H1 (cell line): ENCODE measurements around the gene AMIGO2. TPM values are rescaled to one million over a fixed set of nuclear protein-coding genes. Genes with fewer than 3 reads are reported as not detected.

Source experiments
- CTCF ChIA-PET: fragments of 300-600 bp; sonication (Branson Sonifier 250); formaldehyde crosslinking; loops from one replicate; lab custom pipeline; 2021; ENCODE audit not compliant: partially characterized antibody; lab: Charles Lee
- POLR2A ChIA-PET: fragments of 300-600 bp; sonication (Branson Sonifier 250); formaldehyde crosslinking; loops from one replicate; lab custom pipeline; 2021; ENCODE audit warnings: inconsistent platforms; ENCODE audit not compliant: partially characterized antibody; lab: Charles Lee
- DNase-seq, 2 experiments: peaks; one replicate each; pipeline versions ENCODE4 v3.0.0 to v3.0.0-alpha.2; 2010 to 2022; ENCODE audit warnings: low spot score in 2 of 2, low read depth in 1 of 2, mixed read lengths in 1 of 2
- FAIRE-seq: peaks from 2 replicates; lab custom pipeline; 2011; peaks lifted over from hg19 to GRCh38; lab: Jason Lieb, UNC
- H2AFZ ChIP-seq: 2 replicates; pipeline ENCODE4 v1.8.1; 2012; ENCODE audit warnings: low read length, inconsistent platforms
- H2AK5ac ChIP-seq: 2 replicates; pipeline ENCODE4 v1.6.1; 2013; ENCODE audit warnings: low read depth, low read length
- H2BK120ac ChIP-seq: replicated peaks from 2 replicates; pipeline ENCODE3; 2013; ENCODE audit warnings: low read depth, low read length, inconsistent platforms
- H2BK12ac ChIP-seq: 2 replicates; pipeline ENCODE4 v1.6.1; 2013; ENCODE audit warnings: low read depth, low read length
- H2BK15ac ChIP-seq: 2 replicates; pipeline ENCODE4 v1.6.1; 2013; ENCODE audit warnings: low read length
- H2BK20ac ChIP-seq: 2 replicates; pipeline ENCODE4 v1.6.1; 2013; ENCODE audit warnings: low read length
- H2BK5ac ChIP-seq: 2 replicates; pipeline ENCODE4 v1.6.1; 2013; ENCODE audit warnings: low read depth, low read length
- H3K14ac ChIP-seq: 2 replicates; pipeline ENCODE4 v1.6.1; 2013; ENCODE audit warnings: inconsistent platforms; ENCODE audit not compliant: insufficient read length
- H3K18ac ChIP-seq: 2 replicates; pipeline ENCODE4 v1.6.1; 2013; ENCODE audit warnings: low read length; ENCODE audit errors: extremely low read depth
- H3K23ac ChIP-seq: 2 replicates; pipeline ENCODE4 v1.6.1; 2013; ENCODE audit warnings: inconsistent platforms; ENCODE audit not compliant: insufficient read length
- H3K23me2 ChIP-seq: 2 replicates; pipeline ENCODE4 v1.6.1; 2013; ENCODE audit warnings: low read depth, low read length
- H3K27ac ChIP-seq: 2 replicates; pipeline ENCODE4 v1.6.1; 2011; ENCODE audit warnings: low read depth, low read length, inconsistent platforms
- H3K27me3 ChIP-seq, 4 experiments: replicated peaks in 1 of 4; 1 replicate in 1 of 4; 2 replicates in 3 of 4; pipeline versions ENCODE4 v1.6.1 to v1.8.1; 2011 to 2013; ENCODE audit warnings: low read length in 3 of 4, mild to moderate bottlenecking in 3 of 4, inconsistent platforms in 2 of 4, mixed read lengths in 2 of 4, moderate library complexity in 1 of 4; ENCODE audit not compliant: control insufficient read depth in 3 of 4, insufficient read depth in 3 of 4; ENCODE audit errors: extremely low read depth in 1 of 4
- H3K36me3 ChIP-seq, 4 experiments: 2 replicates each; pipeline versions ENCODE4 v1.6.1 to v1.8.1; 2011 to 2013; ENCODE audit warnings: mild to moderate bottlenecking in 4 of 4, low read length in 3 of 4, moderate library complexity in 2 of 4, control low read depth in 1 of 4, inconsistent platforms in 1 of 4; ENCODE audit not compliant: insufficient read depth in 4 of 4, control insufficient read depth in 2 of 4
- H3K4ac ChIP-seq: replicated peaks from 2 replicates; pipeline ENCODE3; 2013; ENCODE audit warnings: low read length, low read depth, mixed read lengths, inconsistent platforms; ENCODE audit not compliant: insufficient read length
- H3K4me1 ChIP-seq, 4 experiments: replicated peaks in 1 of 4; 1 replicate in 1 of 4; 2 replicates in 3 of 4; pipeline versions ENCODE4 v1.6.1 to v1.8.1; 2011 to 2013; ENCODE audit warnings: low read length in 3 of 4, inconsistent platforms in 2 of 4, mixed read lengths in 1 of 4; ENCODE audit not compliant: insufficient read depth in 4 of 4, control insufficient read depth in 3 of 4
- H3K4me2 ChIP-seq, 2 experiments: 2 replicates each; pipeline versions ENCODE4 v1.6.1 to v1.8.1; 2011 to 2013; ENCODE audit warnings: low read depth in 2 of 2, low read length in 2 of 2, control low read depth in 1 of 2, inconsistent platforms in 1 of 2, mild to moderate bottlenecking in 1 of 2; ENCODE audit not compliant: insufficient read depth in 1 of 2
- H3K4me3 ChIP-seq, 4 experiments: fragments of 200-600, 300-600 bp in 1 of 4; sonication (generic), shearing (Covaris generic), sonication (Bioruptor Twin) in 1 of 4; 2 replicates each; pipeline versions ENCODE4 v1.5.1 to v1.8.1; 2011 to 2016; ENCODE audit warnings: low read length in 4 of 4, low read depth in 3 of 4, control low read depth in 2 of 4, inconsistent platforms in 2 of 4, mild to moderate bottlenecking in 2 of 4, mixed read lengths in 1 of 4, moderate library complexity in 1 of 4; ENCODE audit not compliant: insufficient read depth in 2 of 4; ENCODE audit errors: extremely low read depth in 1 of 4
- H3K56ac ChIP-seq: replicated peaks from 2 replicates; pipeline ENCODE3; 2013; ENCODE audit warnings: low read depth, mild to moderate bottlenecking, mixed read lengths, low read length, inconsistent platforms; ENCODE audit not compliant: insufficient read length
- H3K79me1 ChIP-seq: 2 replicates; pipeline ENCODE4 v1.6.1; 2013; ENCODE audit warnings: low read depth, low read length, control low read depth
- H3K79me2 ChIP-seq, 2 experiments: 2 replicates each; pipeline versions ENCODE4 v1.6.1 to v1.8.1; 2012 to 2013; ENCODE audit warnings: low read length in 2 of 2, mild to moderate bottlenecking in 2 of 2, inconsistent platforms in 1 of 2; ENCODE audit not compliant: insufficient read depth in 2 of 2, control insufficient read depth in 1 of 2
- H3K9ac ChIP-seq, 4 experiments: replicated peaks in 1 of 4; 1 replicate in 1 of 4; 2 replicates in 3 of 4; pipeline versions ENCODE4 v1.6.1 to v1.8.1; 2011 to 2013; ENCODE audit warnings: low read depth in 3 of 4, low read length in 3 of 4, control low read depth in 2 of 4, mild to moderate bottlenecking in 2 of 4, moderate library complexity in 2 of 4, inconsistent platforms in 1 of 4; ENCODE audit errors: extremely low read depth in 1 of 4
- H3K9me3 ChIP-seq, 2 experiments: 2 replicates each; pipeline versions ENCODE4 v1.6.1 to v1.8.1; 2012 to 2013; ENCODE audit warnings: mild to moderate bottlenecking in 2 of 2, moderate library complexity in 2 of 2, control low read depth in 1 of 2, inconsistent platforms in 1 of 2, low read depth in 1 of 2, low read length in 1 of 2, mixed read lengths in 1 of 2; ENCODE audit not compliant: insufficient read depth in 2 of 2
- H4K20me1 ChIP-seq, 2 experiments: replicated peaks in 1 of 2; 2 replicates each; pipeline versions ENCODE3 to v1.8.1; 2011 to 2013; ENCODE audit warnings: inconsistent platforms in 2 of 2, low read length in 2 of 2, mild to moderate bottlenecking in 1 of 2; ENCODE audit not compliant: insufficient read depth in 2 of 2, control insufficient read depth in 1 of 2
- H4K5ac ChIP-seq: 2 replicates; pipeline ENCODE4 v1.6.1; 2013; ENCODE audit warnings: low read length, low read depth, mixed read lengths, inconsistent platforms; ENCODE audit not compliant: insufficient read length
- H4K8ac ChIP-seq: 2 replicates; pipeline ENCODE4 v1.8.0; 2013; ENCODE audit warnings: mild to moderate bottlenecking, moderate library complexity, low read length, inconsistent platforms; ENCODE audit not compliant: insufficient read depth; ENCODE audit errors: extremely low read depth
- H4K91ac ChIP-seq: replicated peaks from 2 replicates; pipeline ENCODE3; 2013; ENCODE audit warnings: low read length, mixed read lengths, inconsistent platforms; ENCODE audit not compliant: insufficient read length
- BACH1 ChIP-seq: IDR thresholded peaks from 2 replicates; pipeline ENCODE4 v1.6.1; 2012; ENCODE audit warnings: low read length, improper control_type of control experiment
- BRCA1 ChIP-seq: IDR thresholded peaks from 2 replicates; pipeline ENCODE4 v1.6.1; 2012; ENCODE audit warnings: low read depth, low read length, improper control_type of control experiment
- CEBPB ChIP-seq: IDR thresholded peaks from 2 replicates; pipeline ENCODE4 v1.6.1; 2012; ENCODE audit warnings: low read depth, low read length
- FOSL1 ChIP-seq: IDR thresholded peaks from 2 replicates; pipeline ENCODE4 v1.6.1; 2011; ENCODE audit warnings: mild to moderate bottlenecking, low read depth, low read length, moderate library complexity; ENCODE audit not compliant: insufficient read depth
- HDAC2 ChIP-seq, 2 experiments: fragments of 300-600 bp in 1 of 2; sonication (generic) in 1 of 2; IDR thresholded peaks; 2 replicates each; pipeline ENCODE4 v1.6.1; 2011 to 2012; ENCODE audit warnings: low read depth in 2 of 2, low read length in 2 of 2, mild to moderate bottlenecking in 2 of 2, moderate library complexity in 2 of 2, borderline replicate concordance in 1 of 2, inconsistent platforms in 1 of 2
- KDM4A ChIP-seq: IDR thresholded peaks from one replicate; pipeline ENCODE4 v1.7.1; 2012; ENCODE audit warnings: low read depth, mild to moderate bottlenecking, moderate library complexity, low read length, inconsistent platforms; ENCODE audit not compliant: severe bottlenecking
- RBBP5 ChIP-seq: IDR thresholded peaks from 2 replicates; pipeline ENCODE4 v1.7.1; 2012; ENCODE audit warnings: low read depth, mild to moderate bottlenecking, inconsistent platforms, low read length, moderate library complexity, borderline replicate concordance
- SRF ChIP-seq: IDR thresholded peaks from 2 replicates; pipeline ENCODE4 v1.6.1; 2011; ENCODE audit warnings: mild to moderate bottlenecking, low read depth, low read length, moderate library complexity
- SUZ12 ChIP-seq: fragments of 200-600 bp; sonication (generic); IDR thresholded peaks from 2 replicates; pipeline ENCODE4 v1.6.1; 2012; ENCODE audit warnings: mild to moderate bottlenecking, inconsistent platforms, low read length, moderate library complexity, mixed read lengths
- TAF7 ChIP-seq: optimal IDR thresholded peaks from 2 replicates; pipeline ENCODE3; 2011; ENCODE audit warnings: low read depth, mild to moderate bottlenecking, inconsistent platforms, low read length, moderate library complexity, borderline replicate concordance
- WGBS, 2 experiments: shearing (Covaris generic) in 1 of 2; methylation state at CpG; one replicate each; pipeline versions ENCODE4 v1.1.6 to v1.1.7; 2013 to 2015; ENCODE audit warnings: low lambda C conversion rate in 2 of 2, mixed read lengths in 2 of 2, inconsistent platforms in 1 of 2, low coverage in 1 of 2, missing lambda C conversion rate in 1 of 2; ENCODE audit not compliant: insufficient replicate concordance in 2 of 2, insufficient coverage in 1 of 2, insufficient read length in 1 of 2; ENCODE audit errors: extremely low coverage in 1 of 2, missing lambda C conversion rate in 1 of 2; 5-methylcytosine and 5-hydroxymethylcytosine counted together
- polyA plus RNA-seq, 7 experiments: library from polyadenylated mRNA; depleted of rRNA in 3 of 7; stranded (reverse) in 5 of 7; unstranded in 2 of 7; fragments of >200 nt in 5 of 7; fragments of 200-250 nt in 2 of 7; gene quantifications; 1 replicate in 5 of 7; 2 replicates in 1 of 7; 4 replicates in 1 of 7; pipeline versions ENCODE4 v1.2.1 to v1.2.3, GENCODE V29; 2011 to 2013; ENCODE audit warnings: missing spikeins in 2 of 7, mixed read lengths in 2 of 7
- total RNA-seq: library from RNA; stranded (reverse); fragmentation: NEBNext Ultra II Directional; extraction: Animal tissue kit (Norgen Biotek cat#: 25700); gene quantifications from 2 replicates; pipeline ENCODE4 v1.2.1, GENCODE V29; 2021

Gene AMIGO2
- total and polyA plus RNA-seq, 2 of the 8 experiments (the other 6 are each of a cell fraction or from before 2014, with no cell fraction given): 1.7 to 3.3 TPM

- WGBS, 2 experiments: 4% methylated on average over 30 of the region's 49 CpGs; no CpG with 5 or more reads in 1 of the 2 experiments
- no peak overlapping the region for H2BK20ac ChIP-seq
- DNase-seq: peak in 1 of 2 experiments; percentile 72
- CTCF ChIA-PET: interaction anchor here (0.9 to 3.3 kb wide), 8 partner anchors 9 to 230 kb away, joined by 3 to 21 read pairs (median 4); no protein-coding TSS in a partner anchor
- no peak overlapping the region for H2BK120ac ChIP-seq
- peaks cover 13% of the 10 kb centered on the region for H3K23me2 ChIP-seq
- peak overlapping the region; percentile 16 for H4K91ac ChIP-seq
- peaks cover 0 to 23% (median 10%) of the 10 kb centered on the region in 4 experiments; a peak in 6 of 7 replicates for H3K27me3 ChIP-seq
- FAIRE-seq: no peak
- H3K27ac ChIP-seq: no peak overlapping the region
- TF ChIP-seq FOSL1: no peak
- 0 out of 2 replicates have a peak, but pooled peaks have one; percentile 16 for TF ChIP-seq BACH1
- no peak for TF ChIP-seq BRCA1
- no peak for TF ChIP-seq SRF
- TF ChIP-seq KDM4A: peak; percentile 78
- TF ChIP-seq RBBP5: peak; percentile 56; the same call in 1 of the 2 replicates
- TF ChIP-seq TAF7: no peak
- TF ChIP-seq CEBPB: no peak
- TF ChIP-seq SUZ12: 0 out of 2 replicates have a peak, but pooled peaks have one; percentile 36
- 0 out of 4 replicates have a peak, but pooled peaks of 1 of the 2 experiments have one; percentile 32 for TF ChIP-seq HDAC2 (IDR thresholded peaks at IDR 0.05; ENCODE audit: borderline replicate concordance in 1 of 2, low read depth in 2 of 2, low read length in 2 of 2)
- no peak overlapping the region; the same call in 1 of the 2 replicates for H2BK12ac ChIP-seq
- H4K8ac ChIP-seq: no peak overlapping the region; the same call in 1 of the 2 replicates
- H2AK5ac ChIP-seq: no peak overlapping the region
- H3K36me3 ChIP-seq: no peaks in the 10 kb centered on the region
- H4K5ac ChIP-seq: no peak overlapping the region
- 0 out of 2 replicates have a peak overlapping the region, but pooled peaks have one; percentile 22 for H2BK15ac ChIP-seq
- no peaks in the 10 kb centered on the region for H3K79me1 ChIP-seq
- no peak overlapping the region for H3K18ac ChIP-seq
- H3K4me1 ChIP-seq: peaks cover 0 to 7% (median 1%) of the 10 kb centered on the region in 4 experiments; a peak in 2 of 7 replicates
- H3K23ac ChIP-seq: no peak overlapping the region
- H3K4ac ChIP-seq: no peak overlapping the region
- POLR2A ChIA-PET: interaction anchor here (1.3 kb wide), 1 partner anchor 9 kb away, joined by 6 read pairs; no protein-coding TSS in a partner anchor
- H4K20me1 ChIP-seq: no peaks in the 10 kb centered on the region
- no peak overlapping the region for H2BK5ac ChIP-seq
- peak overlapping the region; percentile 47 to 80 (median 67) for H3K4me3 ChIP-seq
- no peak overlapping the region for H3K9ac ChIP-seq
- no peaks in the 10 kb centered on the region for H3K9me3 ChIP-seq
- H3K79me2 ChIP-seq: no peaks in the 10 kb centered on the region
- no peak overlapping the region for H3K56ac ChIP-seq
- H3K4me2 ChIP-seq: peak overlapping the region; percentile 80 to 93
- H2AFZ ChIP-seq: peak overlapping the region; percentile 68; the same call in 1 of the 2 replicates
- no peak overlapping the region for H3K14ac ChIP-seq
These were observed 394 bp upstream of the AMIGO2 start for GRCh38 chr12:47079981-47080724.
